HG02642 (cell line): ENCODE results near the gene CAPN5.

ENCODE experiments used
- ATAC-seq: cut with Tn5 transposase; IDR thresholded peaks from one replicate; pipeline ENCODE4 v1.9.1; 2021; ENCODE audit warnings: mild to moderate bottlenecking; ENCODE audit not compliant: unreplicated experiment, poor library complexity

Gene CAPN5

DNA sequence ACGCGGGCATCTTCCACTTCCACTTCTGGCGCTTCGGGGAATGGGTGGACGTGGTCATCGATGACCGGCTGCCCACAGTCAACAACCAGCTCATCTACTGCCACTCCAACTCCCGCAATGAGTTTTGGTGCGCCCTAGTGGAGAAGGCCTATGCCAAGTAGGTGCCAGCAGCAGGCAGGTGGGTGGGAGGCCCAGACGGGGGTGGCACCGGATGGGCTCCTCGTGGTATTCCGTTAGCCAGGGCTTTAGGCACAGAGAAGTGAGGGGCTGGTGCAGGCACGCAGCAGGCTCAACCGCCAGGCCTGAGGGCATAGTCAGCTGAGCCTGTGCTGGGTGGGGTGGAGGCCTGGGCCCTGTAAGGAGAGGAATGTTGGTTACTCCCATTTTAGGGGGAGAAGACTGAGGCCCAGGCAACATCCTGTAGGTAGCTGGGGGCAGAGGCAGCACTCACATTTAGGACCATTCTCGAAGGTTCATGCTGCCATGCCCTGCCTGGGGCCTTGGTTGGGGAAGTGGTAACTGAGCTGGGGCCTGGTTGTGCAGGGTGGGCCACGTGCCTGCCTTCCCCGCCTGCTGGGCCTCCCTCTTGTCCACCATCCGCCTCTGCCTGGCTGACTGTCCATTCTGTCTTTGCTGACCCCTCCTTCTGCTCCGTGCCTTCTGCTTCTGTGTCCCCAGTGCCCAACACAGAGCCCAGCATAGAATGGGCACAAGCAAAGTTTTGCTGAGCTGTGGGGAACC is 46.0 kb downstream of the CAPN5 start:
- ATAC-seq, result no peak

DNA sequence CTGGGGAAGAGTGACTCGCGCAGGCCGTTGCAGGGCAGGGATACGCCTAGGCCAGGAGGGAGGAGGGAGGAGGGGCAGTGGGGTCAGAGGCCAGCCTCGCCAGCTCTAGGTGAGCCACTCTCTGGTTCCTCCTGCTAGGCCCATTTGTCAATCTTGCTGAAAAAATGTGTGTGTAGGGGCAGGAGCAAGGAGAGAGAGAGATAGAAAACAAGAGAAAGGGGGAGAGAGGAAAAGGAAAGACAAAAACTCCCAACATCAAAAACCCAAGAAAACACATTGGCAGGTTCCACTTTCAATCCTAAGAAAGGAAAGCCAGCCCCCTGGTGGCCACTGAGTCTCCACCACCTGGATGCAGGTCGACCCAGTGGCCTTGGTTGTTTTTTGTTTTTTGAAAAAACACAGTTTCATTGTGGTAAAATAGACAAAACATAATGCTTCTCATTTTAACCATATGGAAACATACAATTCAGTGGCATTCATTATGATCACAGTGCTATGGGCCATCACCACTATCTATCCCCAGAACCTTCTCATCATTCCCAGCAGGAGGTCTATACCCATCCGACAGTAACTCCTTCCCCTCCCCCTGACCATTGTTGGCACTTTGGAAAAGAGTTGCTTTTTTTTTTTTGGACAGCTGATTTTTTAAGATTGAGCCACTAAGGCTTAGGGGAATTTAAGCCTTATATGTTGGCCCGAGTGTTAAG is 46.8 kb downstream of the CAPN5 start:
- ATAC-seq, result no peak

DNA sequence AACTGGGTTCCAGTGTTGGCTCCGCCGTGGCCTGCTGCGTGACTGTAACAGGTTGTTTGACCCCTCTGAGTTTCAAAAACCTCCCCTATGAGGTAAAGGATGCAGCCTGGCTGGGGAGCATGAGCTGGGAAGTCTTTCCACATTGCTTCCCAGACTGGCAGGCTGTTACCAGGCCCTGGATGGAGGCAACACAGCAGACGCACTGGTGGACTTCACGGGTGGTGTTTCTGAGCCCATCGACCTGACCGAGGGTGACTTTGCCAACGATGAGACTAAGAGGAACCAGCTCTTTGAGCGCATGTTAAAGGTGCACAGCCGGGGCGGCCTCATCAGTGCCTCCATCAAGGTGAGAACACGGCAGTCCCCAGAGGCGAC is 47.3 kb downstream of the CAPN5 start:
- ATAC-seq, result no peak

DNA sequence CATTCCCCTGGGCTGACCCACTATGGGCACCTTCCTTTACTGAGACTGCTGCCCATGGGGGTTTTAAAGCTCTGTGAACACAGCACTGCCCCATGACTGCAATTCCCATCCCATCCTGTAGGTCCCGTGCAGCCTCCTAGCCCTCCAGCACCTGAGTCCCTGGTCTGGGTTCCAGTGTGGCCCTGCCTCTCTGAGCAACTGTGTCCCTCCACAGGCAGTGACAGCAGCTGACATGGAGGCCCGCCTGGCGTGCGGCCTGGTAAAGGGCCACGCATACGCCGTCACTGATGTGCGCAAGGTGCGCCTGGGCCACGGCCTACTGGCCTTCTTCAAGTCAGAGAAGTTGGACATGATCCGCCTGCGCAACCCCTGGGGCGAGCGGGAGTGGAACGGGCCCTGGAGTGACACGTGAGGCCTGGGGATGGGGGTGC is 48.4 kb downstream of the CAPN5 start:
- ATAC-seq, result no peak

DNA sequence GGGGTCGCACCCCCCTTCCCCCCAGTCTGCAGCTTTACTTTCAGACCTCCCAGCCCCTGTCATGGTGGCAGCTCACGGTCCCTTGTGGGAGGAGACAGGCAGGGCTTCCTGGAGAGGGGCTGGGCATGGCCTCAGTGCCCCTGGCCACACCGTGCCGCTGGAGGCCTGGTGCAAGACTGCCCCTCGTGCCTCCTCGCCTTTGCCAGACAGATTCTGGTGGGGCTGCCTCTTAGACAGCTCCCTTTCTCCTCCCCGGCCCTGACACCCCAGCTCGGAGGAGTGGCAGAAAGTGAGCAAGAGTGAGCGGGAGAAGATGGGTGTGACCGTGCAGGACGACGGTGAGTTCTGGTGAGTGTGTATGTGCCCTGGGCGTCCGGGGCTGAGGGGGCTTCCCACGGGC is 49.2 kb downstream of the CAPN5 start:
- ATAC-seq, result no peak

DNA sequence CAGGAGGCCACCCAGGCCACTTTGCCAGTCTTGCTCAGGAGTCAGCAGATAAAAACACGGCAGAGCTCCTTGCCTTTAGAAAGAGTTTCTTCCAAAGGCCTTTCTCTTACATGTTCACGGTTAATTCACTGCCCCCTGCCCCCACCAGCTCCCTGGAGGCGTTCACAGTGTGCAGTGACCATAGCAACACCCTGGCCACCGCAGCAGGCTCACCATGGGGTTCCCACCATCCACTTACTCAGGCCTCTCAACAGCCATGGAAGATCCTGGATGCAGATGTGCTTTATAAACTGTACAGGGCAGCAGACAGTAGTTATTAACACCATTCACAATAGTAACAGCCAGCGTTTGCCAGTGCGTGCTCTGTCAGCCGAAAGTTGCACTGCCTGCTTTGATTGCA is 50.7 kb downstream of the CAPN5 start:
- ATAC-seq, result no peak

DNA sequence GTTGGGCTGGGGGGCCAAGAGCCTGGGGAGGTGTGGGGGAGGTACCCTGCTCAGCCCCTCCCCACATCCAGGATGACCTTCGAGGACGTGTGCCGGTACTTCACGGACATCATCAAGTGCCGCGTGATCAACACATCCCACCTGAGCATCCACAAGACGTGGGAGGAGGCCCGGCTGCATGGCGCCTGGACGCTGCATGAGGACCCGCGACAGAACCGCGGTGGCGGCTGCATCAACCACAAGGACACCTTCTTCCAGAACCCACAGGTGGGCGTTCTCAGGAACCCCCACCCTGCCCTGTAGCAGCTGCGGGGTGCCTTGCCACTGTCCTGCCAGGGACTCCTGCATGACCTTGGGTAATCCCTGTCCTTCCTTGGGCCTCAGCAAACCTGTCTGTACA is 51.3 kb downstream of the CAPN5 start:
- no peak for ATAC-seq

DNA sequence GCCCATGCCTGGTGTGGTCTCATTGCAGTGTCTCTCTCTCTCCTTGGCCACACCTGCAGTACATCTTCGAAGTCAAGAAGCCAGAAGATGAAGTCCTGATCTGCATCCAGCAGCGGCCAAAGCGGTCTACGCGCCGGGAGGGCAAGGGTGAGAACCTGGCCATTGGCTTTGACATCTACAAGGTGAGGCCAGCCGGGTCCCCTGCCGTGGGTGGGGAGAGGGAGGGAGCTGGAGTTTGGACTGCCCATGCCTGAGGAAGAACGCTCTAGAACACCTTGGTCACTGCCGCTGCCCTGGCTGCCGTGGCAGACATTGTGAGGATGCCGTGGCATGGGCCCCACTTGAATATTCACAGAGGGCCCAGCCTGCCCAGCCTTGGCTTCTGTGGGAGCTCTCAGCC is 52.2 kb downstream of the CAPN5 start:
- ATAC-seq, result no peak

DNA sequence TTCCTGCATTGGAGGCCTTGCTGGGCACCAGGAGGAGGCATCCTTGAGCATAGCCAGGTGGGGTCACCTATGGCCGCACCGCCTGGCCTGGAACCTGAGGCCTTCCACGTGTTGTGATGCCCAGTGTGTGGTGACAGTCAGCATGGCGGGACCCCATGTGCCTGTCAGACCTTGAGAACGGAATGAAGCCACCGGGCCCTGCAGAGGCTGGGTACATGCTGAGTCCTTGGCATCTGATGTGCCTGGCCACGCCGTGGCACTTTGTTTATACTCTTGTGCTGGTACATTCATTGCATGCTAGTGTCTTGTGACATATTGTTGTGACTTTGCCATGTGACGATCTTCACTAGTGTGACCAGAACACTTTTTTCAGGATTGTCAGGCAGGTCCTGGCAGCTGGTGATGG is 52.8 kb downstream of the CAPN5 start:
- ATAC-seq, result no peak

DNA sequence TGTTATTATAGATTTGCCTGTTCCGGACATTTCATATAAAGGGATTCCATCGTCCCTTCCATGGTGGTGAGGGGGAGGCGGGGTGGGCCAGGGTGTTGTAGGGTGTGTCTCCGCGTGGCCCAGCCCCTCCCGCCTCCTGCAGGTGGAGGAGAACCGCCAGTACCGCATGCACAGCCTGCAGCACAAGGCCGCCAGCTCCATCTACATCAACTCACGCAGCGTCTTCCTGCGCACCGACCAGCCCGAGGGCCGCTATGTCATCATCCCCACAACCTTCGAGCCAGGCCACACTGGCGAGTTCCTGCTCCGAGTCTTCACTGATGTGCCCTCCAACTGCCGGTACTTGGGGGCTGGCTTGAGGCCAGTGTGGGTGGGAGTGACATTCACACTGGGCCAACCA is 53.8 kb downstream of the CAPN5 start:
- ATAC-seq, result no peak

DNA sequence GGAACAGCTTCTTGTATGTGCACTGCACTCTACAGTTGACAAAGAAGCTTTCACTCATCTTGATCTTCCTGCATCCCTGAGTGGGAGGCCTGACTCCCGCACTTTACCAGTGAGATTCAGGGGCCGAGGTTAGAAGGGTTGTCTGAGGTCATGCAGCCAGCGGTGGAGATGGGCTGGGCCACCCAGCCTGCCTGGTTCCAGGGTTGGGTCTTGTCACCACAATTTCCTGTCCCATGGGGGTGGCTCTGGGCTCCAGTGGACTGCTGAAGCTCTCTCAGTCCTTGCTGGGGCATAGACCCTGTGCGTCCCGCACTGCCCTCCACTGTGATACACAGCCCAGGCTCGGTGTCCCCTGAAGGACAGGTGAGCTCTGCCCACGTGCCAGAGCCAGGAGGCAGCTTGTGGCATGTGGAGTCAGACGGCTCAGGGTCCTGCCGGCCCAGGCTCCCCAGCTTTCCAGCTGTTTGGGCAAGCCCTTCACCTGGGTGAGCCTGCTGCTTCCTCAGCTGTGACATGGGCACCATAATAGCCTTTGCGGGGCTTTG is 54.4 kb downstream of the CAPN5 start:
- ATAC-seq, result no peak

DNA sequence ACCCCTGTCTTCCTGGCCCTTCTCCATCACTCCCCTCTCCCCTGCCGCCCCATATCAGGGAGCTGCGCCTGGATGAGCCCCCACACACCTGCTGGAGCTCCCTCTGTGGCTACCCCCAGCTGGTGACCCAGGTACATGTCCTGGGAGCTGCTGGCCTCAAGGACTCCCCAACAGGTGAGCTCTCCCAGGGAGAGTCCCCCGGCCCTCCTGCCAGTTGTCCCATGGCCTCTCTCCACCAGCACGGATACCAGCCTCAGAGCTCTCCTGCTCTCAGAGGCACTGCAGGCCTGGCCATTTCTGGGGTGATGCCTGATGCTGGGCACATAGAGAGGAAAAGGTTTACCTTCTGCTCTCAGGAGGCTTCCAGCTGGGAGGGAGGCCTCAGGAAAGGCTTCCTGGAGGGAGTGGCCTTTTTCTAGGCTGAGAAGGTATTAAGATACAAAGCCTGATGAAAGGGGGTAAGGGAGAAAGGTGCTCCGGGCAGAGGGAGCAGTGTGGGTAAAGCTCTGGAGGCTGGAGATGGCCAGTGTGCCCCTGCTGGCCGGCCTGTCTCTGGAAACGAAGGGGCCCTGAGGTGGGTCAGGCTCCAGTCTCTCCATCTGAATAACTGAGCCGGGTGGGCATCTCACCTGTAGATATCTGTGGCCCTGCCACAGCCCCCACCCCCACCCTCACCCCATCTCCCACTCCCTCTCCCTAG is 55.3 kb downstream of the CAPN5 start:
- no peak for ATAC-seq

DNA sequence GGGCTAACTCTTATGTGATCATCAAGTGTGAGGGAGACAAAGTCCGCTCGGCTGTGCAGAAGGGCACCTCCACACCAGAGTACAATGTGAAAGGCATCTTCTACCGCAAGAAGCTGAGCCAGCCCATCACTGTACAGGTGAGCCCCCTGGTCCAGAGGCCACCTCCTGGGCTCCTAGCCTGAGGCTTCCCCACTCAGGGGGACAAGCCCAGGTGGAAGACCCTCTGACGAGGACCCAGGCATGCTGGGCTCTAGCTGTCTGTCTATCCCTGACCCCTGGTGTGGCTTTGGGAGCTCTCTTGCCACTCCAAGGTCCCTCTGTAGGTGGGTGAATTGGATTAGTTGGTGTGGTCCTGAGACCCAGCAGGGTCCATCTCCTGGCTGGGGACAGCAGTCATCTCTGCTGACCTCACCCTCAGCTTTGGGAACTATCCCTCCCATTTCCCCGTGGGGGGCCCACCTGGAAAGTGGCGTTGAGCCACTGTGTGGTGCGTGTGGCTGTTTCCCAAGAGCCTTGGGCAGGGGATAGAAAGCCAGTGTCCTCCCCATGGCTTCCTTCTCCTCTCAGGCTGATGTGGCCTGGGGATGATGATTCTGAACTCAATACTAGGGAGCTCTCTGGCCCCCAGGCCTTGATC is 55.9 kb downstream of the CAPN5 start:
- no peak for ATAC-seq

DNA sequence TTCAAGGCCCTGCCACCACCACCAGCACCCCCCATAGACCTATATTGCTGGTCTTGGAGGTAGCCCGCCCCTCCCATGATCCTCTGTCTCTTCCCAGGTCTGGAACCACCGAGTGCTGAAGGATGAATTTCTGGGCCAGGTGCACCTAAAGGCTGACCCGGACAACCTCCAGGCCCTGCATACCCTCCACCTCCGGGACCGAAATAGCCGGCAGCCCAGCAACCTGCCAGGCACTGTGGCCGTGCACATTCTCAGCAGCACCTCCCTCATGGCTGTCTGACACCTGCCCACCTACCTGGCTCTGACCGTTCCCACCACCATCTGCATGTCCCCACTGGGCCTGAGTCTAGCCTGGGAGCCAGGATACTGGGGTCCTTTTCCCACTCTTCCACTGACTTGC is 56.8 kb downstream of the CAPN5 start:
- no peak for ATAC-seq

DNA sequence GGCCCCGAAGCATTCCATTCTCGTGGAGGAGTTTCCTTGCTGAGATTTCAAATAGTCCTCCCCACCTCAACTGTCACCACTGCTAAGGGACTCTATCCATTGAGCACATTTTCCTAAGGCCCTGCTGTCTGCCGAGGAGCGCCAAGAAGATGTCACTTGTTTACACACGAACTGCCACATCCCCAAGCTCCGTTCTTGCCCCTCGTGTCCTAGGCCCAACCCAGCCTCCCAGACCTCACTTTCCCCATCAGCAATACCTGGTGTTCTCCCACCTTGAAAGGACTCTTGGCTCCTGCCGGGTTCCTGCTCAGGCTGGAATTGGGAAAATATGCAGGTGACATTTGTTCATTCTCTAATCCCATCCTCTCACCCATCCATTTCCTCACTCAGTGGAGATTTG is 57.3 kb downstream of the CAPN5 start:
- ATAC-seq, result no peak

DNA sequence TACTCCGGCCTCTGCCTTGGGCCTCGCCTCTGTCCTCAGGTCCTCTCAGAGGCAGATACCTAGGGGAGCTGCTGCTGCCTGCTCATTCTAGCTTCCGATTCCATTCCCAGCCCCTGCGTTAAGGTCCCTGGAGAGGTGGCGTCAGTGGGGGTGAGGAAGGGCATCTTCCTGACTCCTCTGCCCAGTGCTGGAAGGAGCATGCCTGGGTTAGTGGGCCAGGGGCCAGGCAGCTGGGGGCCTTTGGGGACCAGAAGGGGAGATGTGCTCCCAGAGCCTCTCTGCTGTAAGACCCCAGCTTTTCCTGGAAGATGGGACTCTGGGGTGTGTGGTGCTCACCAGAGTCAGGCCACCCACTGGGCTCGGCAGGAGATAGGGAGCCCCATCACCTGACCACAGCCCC is 57.7 kb downstream of the CAPN5 start:
- no peak for ATAC-seq

DNA sequence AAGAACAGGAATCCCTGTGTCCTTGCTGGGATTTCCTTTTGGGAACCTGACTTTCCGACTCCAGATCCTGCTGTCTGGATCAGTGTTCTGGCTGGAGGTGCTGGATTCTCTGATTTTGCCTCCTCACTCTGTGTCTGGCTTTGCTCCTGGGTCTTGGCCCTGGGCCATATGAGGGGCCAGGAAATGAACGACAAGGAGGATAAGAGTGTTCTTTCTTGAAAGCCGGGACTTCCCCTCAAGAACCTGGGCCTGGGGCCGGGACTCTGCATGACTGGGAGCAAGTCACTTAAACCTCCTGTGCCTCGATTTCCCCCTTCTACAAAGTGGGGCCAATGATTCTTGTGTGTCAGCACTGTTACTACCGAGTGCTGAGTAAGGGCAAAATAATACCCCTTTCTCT is 58.4 kb downstream of the CAPN5 start:
- no peak for ATAC-seq

DNA sequence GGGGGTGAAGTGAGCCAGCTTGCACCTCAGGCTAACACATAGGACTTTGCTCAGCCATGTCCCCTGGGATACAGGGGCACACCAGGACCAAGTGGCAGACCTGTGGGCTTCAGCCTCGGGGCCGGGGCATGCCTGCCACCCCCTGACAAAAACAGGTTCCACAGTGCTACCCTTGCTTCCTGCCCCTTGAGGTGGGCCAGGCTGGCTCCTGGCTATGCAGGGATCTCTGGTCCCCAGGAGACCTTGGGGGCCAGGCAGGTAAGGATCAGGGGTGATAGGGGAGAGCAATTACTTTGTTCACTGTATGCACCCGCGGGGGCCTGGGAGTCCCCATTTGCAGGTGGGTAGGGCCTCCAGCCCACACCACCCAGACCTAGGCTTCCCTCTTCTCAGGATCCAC is 58.9 kb downstream of the CAPN5 start:
- ATAC-seq, result no peak

DNA sequence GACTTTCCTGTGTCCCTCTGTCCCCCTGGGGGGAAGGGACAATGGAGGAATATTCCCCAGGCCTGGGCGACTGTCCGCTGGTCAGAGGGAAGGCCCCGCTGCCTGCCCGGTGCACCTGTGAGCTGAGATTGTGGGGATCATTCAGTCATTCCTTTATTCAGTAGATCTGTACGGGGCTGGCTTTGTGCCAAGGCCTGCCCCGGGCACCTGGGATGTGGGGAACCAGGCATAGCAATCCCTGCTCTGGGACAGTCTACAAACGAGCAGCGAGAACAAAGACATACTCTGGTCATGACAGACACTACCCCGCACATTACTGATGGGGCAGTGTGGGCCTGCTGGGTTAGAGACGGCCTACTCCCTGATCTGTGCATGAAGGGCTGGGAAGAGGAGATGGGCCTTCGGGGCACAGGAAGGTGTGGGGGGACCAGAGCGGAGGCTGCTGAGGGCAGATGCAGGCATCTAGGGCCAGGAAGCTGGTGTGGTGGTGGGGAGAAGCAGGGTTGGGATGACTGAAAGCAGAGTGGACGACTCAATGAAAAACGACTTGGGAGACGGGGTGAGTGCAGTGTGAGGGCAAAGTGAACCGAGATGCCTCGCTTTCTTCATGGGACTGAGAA is 59.5 kb downstream of the CAPN5 start:
- ATAC-seq, result no peak

DNA sequence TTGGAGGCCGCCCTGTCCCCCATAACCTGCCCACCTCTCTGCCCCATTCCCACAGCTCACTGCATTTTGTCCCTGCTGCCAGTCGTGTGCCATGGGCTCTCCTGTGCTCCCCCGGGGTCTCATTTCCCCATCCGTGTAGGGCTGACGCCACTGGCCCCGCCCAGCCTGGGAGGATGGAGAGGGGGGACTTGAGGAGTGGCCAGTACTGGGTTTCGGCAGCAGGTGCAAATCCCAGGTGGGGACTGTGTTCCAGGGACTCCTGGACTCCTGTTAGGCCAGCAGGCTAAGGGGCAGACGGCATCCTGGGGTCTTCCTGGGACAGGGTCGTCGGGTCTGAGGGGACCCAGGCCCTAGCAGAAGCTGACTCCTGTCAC is 60.1 kb downstream of the CAPN5 start:
- no peak for ATAC-seq
